HG03139 (cell line): ENCODE data around the gene NFU1.

Source experiments
- ATAC-seq: cut with Tn5 transposase; IDR thresholded peaks from one replicate; pipeline ENCODE4 v1.9.1; 2021; ENCODE audit not compliant: unreplicated experiment

Gene NFU1

DNA sequence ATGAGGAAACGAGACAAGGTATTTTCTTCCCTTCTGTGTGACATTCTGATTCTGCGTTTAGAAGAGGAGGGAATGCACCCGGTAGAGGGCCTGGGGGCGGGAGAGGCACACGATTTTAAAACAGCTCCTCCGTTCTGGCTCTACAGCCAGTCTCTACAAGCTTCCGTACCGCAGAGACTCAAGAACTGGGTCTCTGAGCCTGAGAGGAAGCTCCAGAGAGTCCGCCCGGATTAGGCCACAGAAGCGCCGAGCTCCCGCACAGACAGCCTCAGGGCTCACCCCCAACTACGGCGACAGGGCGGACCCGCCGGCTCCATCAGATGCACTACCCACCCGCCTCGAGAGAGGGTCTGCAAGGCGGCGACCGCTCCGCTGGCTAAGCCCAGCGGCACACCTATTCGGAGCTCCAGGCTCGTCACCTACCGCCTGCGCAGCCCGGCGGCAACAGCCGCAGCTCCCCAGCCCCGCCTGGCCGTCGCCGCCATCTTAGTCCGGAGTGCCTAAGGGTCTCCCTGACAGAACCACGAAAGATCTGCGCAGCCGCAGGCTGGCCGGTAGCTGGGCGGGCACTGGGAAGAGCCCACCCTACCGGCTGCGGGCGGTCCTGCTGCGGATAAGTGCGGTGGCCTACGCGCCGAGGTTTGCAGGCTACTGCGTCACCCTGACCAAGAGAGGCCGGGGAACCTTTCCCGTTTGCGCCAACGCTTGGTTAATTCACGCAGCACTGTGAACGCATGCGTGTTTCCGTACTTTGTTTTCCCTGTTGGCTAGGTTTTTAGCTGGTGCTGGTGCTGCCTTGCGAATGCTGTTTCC lies at the start of gene NFU1:
Gene NFU1, minus strand, starts transcription at position 498 of the 813 bp plus-strand sequence. Its CDS starts 13 bp downstream, at position 485.
- ATAC-seq = peak; percentile 92

DNA sequence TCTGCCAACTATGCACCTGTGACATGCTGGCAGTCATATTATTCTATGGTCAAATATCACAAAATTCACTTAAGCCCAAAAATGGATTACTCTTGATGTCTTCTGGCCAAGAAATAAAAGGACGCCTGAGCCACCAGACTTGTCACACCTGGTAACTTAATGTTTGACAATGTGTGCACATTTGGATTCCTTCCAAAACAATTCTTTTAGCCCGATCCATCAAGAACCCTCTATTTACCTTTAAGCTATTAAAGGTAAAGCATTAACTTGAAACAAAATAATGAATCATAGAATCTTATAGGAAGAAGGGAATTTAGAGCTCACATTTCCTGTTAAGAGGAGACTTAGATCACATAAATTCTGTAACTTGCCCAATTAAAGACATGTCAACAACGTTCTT lies 46.5 kb upstream of the NFU1 start:
- no peak for ATAC-seq

DNA sequence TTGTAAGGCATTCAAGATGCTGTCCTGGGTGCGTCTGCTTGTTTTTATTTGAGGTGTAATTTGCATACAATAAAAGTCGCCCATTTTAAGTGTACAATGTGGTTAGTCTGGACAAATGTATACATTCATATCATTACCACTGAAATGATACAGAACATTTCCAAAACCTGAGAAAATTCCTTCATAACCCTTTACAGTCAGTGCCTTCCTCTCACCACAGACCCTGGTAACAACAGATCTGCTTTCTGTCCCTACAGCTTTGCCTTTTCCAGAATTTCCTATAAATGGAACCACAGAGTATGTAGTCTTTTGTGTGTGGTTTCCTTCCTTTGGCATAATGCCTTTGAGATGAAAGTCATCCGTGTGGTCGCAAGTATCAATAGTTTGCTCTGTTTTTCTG lies 45.8 kb upstream of the NFU1 start:
- ATAC-seq = no peak

DNA sequence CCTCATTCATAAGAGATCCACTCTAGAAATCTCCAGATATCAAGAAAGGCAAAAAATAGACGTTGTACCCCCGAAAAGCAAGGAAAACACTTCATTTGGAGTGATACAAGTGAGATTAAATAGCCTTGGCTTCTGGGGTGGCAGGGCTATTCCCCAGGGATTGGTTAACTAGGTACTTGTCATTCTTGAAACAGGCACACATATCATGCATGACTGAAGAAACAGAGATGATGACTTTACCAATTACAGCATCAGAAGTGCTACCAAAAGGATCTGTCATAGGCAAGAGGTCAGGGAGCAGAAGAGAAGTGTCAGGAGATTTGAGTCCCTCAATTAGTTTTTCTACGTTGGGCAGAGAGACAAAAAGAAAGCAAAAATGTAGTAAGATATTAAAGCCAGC lies 45.2 kb upstream of the NFU1 start:
- ATAC-seq = no peak

DNA sequence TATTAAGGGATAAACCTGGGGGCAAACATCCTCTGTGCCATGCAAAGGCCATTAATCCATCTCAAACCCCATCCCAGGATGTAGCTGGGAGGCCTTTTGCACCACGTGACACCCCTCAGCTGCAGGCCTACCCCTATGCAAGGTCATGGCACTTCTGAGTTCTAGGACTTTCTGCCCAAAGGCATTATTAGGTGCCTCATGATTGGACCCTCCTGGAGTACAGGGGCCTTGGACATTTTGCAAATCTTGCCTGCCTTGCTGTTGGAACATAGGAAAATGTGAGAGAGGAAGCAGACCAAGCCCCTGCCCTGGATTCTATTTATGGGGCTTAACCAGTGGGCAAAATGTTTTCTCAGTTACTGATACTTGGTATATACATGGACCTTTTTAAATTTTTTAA lies 44.2 kb upstream of the NFU1 start:
- ATAC-seq = no peak

DNA sequence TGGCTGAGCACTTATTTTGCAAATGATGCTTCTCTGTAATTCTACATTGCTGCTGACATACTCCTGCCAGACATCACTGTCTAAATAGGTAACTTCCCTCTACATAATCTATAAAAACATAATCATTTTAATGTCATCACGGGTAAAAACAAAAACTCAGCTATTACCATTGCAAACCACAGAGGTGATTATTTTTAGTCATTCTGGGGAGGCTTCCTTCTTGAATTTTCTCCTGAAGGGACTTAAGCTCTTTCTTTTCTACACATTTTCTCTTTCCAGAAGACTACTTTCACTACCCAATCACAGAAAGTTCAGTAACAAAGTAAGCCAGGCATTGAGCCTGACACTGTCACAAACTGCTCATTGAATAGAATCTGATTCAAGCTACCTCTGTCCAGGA lies 40.4 kb upstream of the NFU1 start:
- no peak for ATAC-seq

DNA sequence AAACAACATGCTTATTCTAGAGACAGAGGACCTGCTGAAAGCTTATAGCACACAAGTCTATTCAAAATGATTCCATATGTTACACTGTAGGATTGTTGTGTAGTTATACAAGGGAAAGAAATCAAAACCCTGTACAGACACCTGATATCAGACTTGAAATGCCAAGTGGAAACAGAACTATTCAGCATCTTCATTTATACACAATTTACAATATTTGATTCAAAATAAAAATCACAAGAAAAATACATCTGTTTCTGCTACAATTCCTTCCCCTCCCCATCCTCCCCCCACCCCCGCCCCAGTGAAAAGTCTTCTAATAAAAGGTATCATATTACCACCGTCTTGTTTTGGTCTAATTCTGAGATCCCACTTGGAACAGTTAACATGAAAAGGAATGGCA lies 37.5 kb upstream of the NFU1 start:
- ATAC-seq = no peak

DNA sequence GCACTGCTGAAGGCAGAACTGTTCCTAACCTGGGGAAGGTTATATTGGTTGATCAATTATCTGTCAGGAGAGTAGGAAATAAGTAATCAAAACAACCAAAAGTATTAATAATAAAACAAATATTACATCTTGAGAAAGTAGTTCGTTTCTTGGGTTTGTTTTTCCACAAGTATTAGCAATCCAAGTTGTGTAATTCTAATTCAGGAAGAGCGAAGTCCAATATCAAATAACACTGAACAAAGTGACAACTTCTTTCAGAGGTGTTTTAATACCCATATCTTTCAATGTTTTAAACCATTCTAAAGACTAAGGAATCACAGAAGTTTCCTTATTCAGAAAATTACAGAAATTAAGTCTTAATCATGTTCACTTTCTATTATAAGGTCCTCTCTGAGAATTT lies 34.6 kb upstream of the NFU1 start:
- ATAC-seq = no peak

DNA sequence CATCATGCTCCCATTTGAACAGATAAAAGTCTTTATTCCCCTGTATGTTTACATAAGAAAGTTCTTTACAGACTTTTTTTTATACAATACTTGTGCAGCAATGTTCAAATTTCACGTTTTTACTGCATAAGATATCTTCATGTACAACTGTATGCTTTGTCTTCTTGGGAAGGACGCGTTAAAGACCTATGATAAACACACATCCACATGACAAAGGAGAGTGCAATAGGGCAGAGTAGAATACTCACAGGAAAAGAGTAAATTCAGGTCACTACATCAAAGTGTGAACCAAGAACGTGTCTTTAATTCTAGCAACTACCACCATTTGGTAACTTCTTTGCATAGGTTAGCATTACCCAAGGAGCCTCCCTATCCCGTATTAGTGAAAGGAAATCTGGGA lies 33.7 kb upstream of the NFU1 start:
- no peak for ATAC-seq

DNA sequence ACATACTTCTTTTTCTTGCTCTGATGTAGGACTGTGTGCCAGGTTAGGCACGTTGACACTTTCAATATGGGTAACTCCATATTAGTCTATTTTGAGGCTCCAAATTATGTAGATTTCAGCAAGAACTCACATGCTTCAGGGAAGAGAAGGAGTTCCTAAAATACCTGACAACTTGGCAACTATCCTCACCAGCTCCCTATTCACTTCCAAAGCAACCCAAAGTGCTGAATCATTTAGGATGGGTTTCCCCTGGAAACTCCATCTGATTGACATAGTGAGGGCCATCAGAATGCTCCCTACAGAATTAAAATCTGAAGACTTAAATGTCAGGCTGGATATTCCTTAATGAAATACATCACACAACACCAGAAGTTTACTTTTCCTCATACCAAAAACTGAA lies 32.5 kb upstream of the NFU1 start:
- ATAC-seq = no peak

DNA sequence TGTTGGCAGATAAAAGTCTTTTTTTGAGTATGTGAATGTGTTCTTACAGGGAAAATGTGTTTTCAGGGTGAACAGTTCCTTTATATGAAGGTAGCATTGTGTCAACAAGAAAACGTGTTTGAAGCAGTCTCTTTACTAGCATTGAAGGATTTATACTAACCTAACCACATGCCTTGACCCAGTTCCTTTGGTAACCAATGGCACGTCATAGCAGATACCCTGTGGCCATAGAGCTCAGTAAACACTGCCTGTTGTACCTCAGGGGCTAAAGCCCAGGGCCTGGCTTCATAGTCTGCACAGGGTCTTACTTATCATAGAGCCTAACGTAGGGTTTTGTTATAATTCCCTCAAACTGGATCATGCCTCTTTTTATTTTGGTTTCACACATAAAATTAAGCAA lies 32.1 kb upstream of the NFU1 start:
- no peak for ATAC-seq

DNA sequence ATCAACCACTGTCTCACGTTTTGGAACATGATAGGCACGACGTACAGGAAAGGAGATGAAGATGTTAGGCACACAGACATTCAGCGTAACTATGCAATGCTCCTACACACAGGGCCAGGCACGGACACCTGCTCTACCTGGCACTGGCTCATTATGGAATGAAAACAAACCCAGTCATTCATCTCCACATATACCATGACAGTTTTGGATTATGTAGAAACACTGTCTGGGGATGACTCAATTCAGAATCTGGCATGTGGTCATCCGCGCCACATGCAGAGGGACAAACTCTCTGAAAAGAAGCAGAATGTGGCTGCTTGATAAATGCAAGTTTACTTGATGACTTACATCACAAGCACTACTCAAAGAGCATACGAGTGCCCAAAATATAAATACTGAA lies 29.5 kb upstream of the NFU1 start:
- ATAC-seq = no peak

DNA sequence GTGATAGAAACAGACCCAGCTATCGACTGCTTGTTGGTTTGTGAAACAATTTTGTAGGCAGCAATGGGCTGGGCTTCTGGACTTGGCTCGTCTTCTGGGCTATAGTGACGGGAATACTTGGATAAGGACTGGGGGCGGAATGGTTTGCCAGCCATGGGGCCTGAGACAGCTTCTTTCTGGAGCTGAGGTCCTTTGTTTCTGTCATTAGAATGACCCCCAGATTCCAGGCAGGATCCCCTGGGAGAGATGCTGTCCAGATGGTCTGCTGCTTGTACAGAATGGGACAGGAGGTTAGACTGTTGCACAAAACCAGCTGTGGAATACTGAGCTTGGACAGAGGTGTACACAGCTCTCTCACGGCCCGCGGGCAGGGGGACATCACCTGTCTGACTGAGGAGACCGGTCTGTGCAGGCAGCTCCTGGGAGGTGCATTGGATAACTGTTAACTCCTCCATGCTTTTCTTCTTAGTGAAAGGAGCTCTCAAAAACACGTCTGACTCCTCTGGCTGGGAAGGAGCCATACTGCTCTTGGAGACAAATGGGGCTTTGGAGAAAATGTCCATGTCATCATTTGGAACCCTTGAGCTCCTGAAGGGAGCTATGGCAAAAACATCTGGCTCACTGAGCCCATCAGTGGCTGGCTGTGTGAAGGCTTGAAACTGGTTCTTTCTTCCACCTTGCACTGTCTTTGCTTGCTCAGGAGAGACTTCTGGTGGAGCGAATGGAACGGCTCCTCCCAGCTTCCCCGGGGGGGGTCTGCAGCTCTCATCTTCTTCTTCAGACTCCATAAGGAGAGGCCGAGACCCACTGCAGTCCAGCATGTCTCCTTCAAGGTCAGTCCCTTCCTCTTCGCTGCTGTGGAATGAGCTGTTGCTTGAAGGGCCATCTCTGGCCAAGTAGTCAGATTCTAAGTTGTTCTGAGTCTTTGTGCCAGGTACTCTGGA lies 28.6 kb upstream of the NFU1 start:
- ATAC-seq = no peak

DNA sequence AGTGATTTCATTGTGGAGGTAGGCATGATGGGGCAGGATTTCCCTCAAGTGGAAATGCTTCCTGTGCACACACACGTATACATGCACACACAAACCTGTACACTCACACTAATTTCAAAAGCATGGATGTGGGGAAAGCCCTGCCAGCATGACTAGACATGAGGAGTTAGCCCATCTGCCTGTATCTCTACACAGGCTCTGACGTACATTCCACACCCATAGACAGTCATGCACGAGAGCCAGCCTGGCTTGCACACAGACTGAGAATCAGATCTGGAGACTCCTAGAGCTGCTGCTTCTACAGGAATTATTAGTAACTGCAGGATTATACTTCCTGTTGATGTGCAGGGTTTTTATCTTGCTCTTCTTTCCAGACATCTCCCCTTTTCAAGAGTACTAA lies 27.3 kb upstream of the NFU1 start:
- no peak for ATAC-seq

DNA sequence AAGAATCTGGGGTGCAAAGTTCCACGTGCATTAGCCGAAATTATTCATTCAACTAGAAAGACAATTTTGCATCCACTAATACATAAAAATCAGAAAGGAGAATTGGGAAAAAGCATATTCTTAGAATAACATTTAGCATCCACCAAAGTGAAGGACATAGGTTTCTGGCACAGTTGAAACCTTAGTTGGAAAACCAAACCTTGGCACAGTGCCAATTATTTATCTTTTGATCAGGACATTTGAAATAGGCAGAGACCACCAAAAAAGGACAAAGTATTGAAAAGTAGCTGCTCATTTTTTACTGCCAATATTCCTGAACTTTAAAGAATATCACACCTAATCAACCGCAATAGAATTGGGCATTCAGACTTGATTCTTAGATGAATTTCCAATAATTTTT lies 25.5 kb upstream of the NFU1 start:
- ATAC-seq = no peak

DNA sequence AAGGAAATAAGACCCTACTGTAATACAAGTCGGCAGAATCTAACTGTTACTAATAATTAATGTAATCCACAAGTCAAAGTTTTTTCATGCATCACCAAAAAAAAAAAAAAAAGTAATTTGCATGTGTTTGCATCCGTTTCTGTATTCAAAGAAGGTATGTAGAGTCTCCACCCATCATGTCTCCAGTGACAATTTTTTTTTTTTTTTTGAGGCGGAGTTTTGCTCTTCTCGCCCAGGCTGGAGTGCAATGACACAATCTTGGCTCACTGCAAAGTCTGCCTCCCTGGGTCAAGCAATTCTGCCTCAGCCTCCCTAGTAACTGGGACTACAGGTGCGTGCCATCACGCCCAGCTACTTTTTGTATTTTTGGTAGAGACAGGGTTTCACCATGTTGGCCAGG lies 24.2 kb upstream of the NFU1 start:
- ATAC-seq = no peak

DNA sequence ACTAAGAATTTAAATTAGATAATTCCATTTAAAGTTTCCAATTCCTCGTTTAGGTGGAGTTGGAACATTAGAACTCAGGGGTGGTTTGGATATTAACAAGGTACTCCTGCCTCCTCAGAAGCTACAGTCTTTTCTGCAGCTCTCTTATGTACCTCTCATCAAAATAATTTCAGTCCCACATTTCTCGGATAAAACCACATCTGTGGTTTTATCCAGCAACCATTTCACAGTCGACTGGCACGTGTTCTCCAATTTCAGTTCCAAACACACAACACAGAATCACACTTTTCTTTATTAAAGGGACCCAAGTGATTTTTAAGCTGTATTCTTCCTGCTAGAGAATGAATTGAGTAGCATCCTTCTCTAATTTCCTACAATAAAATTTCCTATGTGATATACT lies 22.7 kb upstream of the NFU1 start:
- no peak for ATAC-seq

DNA sequence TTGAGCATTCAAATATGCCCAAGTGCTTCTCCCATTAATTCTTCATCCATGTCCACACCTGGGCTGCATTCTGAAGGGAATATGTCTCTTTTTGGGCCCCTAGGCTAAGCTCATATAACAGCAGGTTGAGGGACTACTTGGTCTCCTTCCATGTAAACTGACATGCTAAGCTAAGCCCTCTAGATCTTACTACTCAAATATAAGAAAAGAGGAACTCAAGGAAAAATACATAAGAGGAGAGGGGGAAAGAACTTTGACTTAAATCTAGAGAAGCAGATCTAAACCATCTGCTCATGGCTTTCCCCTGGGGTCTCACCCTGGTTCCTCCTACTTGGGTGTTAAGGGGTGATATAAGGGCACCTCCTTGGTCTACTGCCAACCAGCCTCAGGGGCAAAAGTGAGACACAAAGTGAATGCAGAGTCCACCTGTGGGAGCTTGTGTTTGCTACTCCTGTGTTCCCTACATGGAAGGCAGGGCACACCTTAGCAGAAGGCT lies 19.8 kb upstream of the NFU1 start:
- ATAC-seq = no peak

DNA sequence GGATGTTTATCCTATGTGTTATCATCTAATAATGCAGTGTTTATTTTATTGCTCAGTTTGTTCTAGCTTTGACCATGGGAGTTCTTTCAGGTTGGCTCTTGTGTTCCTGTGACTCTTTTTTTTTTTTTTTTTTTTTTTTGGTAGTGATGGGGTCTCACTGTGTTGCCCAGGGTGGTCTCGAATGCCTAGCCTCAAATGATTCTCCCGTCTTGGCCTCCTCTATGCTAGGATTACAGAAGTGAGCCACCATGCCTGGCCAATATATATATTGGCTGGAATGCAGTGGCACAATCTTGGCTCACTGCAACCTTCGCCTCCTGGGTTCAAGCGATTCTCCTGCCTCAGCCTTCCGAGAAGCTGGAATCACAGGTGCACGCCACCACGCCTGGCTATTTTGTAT lies 18.9 kb upstream of the NFU1 start:
- no peak for ATAC-seq

DNA sequence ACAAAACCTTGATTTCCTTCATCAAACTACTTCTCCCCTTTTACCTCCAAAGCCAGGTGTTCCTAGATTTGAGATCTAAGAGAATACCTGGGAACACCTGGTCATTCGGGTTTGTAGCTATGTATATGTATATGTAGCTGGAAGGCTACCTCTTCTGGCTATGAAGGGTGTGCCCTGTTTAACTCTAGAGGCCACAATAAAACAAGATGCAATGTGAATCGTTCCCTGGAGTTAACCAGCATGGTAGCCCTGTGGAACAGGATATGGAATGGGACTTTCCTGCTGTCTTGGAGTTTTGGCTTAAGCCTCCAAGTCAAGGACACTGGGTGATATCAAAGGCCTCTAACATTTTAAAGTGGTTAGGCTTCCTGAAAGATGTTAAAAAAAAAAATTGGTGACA lies 17.7 kb upstream of the NFU1 start:
- no peak for ATAC-seq

DNA sequence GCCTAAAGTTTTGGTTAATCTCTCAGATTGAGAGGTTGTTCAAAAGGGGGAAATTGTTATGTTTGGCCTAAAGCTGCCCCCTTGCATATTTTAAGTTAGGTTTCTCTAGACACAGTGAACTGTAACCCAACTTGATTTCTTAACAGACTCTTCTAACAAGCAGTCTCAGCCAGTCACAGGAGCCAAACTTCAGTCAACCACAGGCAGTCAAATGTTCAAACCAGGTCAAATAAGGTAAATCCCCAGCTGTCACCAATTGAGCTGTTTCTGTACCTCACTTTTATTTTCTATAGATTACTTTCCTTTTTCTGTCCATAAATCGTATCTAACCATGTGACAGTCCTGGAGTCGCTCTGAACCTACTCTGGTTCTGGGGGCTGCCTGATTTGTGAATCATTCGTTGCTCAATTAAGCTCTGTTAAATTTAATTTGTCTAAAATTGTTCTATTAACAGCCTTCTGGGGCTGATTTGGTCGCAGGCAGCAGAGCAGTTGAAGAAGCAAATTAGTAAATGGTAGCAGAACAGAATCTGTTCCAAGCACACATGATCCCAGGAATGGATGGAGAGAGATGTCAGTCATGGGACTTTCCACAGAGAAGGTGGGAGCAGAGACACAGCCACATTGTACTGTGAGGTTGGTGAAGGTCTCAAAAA lies 16.4 kb upstream of the NFU1 start:
- ATAC-seq = peak; percentile 58

DNA sequence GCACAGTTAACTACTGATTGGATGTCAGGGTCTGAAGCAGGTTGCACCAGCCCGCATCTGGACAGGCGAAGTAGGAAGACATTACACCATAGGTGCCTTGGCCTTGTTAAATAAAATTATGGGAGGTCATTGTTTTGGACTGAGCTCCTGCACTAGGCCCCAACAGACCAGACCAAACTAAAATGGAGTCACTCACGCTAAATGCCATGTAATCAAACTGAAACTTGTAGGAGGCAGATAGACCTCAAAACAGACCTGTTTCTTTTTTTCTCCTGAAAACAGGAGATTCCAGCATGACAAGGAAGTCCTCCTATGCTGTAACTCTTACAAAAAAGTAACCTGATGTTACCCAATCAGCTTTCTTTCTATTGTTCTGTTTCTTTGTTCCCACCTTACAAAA lies 15.5 kb upstream of the NFU1 start:
- ATAC-seq = no peak
